IPS-18a (cell line): ENCODE results near the gene NTM.
"Not testable (repeated sequence)": the region's sequence is repeated elsewhere in the genome, so short reads cannot be mapped to it uniquely, and the experiment has no call there.

Experiments
- H3K27ac ChIP-seq: one replicate; pipeline ENCODE4 v1.5.1; 2013; ENCODE audit warnings: low read length
- H3K27me3 ChIP-seq: one replicate; pipeline ENCODE4 v1.6.1; 2013; ENCODE audit warnings: mild to moderate bottlenecking, low read length; ENCODE audit not compliant: control insufficient read depth, insufficient read depth
- H3K36me3 ChIP-seq: one replicate; pipeline ENCODE4 v1.6.1; 2013; ENCODE audit warnings: low read depth, low read length; ENCODE audit not compliant: control insufficient read depth
- H3K4me1 ChIP-seq: one replicate; pipeline ENCODE4 v1.6.1; 2013; ENCODE audit warnings: low read depth, low read length; ENCODE audit not compliant: control insufficient read depth
- H3K4me3 ChIP-seq: one replicate; pipeline ENCODE4 v1.5.1; 2013; ENCODE audit warnings: low read length
- H3K9ac ChIP-seq: one replicate; pipeline ENCODE4 v1.6.1; 2013; ENCODE audit warnings: mild to moderate bottlenecking, low read length, moderate library complexity
- H3K9me3 ChIP-seq: one replicate; pipeline ENCODE4 v1.6.1; 2013; ENCODE audit warnings: low read depth, low read length; ENCODE audit not compliant: control insufficient read depth

The NTM gene

DNA sequence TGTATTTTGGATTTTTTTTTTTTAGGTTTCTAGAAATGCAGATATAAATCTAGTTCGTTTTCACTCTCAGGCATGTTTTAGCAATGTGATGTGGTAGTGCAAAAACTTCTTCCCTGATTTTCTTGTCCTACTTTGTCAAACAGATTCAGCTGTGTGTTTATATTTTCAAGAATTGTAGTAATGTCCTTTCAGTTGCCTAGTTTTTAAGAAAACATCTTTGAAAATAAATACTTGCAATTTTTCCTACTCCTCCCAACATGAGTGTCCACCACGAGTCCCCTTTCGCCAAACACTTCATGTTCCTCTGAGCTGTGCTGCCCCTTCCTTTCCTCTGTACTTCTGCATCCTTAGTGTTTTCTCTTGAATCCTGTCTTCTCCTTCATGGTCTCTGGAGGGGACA, 686.9 kb downstream of the NTM start:
- H3K9ac ChIP-seq: no peak overlapping the region

DNA sequence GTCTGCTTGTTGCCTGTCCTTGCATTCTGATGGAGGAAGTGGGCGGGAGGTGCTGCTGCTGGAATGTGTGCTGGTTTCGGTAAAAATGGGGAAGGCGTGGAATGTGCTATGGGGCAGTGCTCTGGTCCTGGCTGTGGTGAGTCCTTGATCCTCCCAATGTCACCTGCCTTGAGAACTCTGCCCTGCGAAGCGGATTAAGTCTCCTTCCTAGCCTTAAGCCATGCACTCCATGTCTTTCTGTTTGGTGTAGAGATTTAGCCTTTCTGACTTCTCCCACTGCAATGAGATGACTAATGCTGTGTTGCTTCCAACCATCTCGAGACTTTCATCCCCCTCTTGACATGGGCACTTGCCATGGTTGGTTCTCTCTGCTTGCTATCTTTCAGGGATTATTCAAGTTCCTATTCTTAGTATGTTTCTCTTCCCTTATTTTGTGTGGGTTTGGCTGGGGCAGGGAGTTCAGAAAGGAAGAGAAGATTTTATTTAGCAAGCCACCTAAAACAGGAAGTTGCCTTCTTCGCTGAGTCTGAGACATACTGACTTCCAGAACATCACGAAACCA, 687.9 kb downstream of the NTM start:
- H3K36me3 ChIP-seq: no peaks in the 10 kb centered on the region
- H3K9me3 ChIP-seq: no peaks in the 10 kb centered on the region
- no peak overlapping the region for H3K4me3 ChIP-seq
- no peaks in the 10 kb centered on the region for H3K4me1 ChIP-seq
- H3K27ac ChIP-seq: no peak overlapping the region
- no peaks in the 10 kb centered on the region for H3K27me3 ChIP-seq
- H3K9ac ChIP-seq: no peak overlapping the region

More for the DNA sequence above, 686.9 kb downstream of the NTM start:
- H3K4me3 ChIP-seq: no peak overlapping the region
- H3K27me3 ChIP-seq: no peaks in the 10 kb centered on the region
- H3K36me3 ChIP-seq: no peaks in the 10 kb centered on the region
- no peaks in the 10 kb centered on the region for H3K9me3 ChIP-seq
- no peaks in the 10 kb centered on the region for H3K4me1 ChIP-seq
- no peak overlapping the region for H3K27ac ChIP-seq

DNA sequence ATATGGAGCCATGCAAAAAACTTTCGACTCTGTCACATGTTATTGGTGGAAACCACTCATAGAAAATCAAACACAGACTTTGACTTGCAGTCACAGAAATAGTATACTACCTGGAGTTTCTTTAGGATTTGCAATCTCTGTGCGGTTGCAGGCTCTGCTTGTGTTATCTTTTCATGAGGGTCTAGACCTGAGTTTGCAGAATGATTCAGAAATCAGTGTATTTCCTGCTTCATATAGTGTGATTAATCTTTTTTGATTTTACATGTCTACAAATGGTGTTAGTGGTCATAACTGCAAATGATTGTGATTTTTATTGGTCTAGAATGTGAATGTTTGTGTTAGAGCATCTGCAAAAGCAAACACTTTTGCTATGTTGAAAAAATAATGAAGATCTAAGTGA, 690.2 kb downstream of the NTM start:
- no peaks in the 10 kb centered on the region for H3K4me1 ChIP-seq
- H3K27ac ChIP-seq: no peak overlapping the region
- no peaks in the 10 kb centered on the region for H3K36me3 ChIP-seq
- no peaks in the 10 kb centered on the region for H3K9me3 ChIP-seq
- no peak overlapping the region for H3K4me3 ChIP-seq
- no peak overlapping the region for H3K9ac ChIP-seq
- no peaks in the 10 kb centered on the region for H3K27me3 ChIP-seq

DNA sequence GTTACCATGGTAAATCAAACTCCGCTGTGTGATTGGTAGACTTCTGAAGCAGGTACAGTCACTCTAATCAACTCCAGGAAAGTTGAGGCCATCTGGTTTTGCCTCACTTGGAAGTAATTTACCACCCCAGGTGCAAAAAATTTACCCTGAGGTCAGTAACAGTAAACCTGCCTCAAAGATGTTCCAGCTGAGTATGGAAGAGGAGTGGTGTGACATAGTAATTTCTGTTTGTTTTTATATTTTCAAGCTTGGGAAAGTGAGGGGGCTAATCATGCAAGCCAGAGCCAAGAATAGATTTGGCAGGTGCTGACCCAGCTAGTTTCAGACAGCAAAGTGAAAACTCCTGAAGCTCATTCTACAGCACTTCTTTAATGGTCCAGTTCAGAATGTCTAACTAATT, 691.6 kb downstream of the NTM start:
- Histone ChIP-seq H3K27me3 (no peaks in the 10 kb centered on the region), H3K27ac (no peak overlapping the region), H3K4me1 (no peaks in the 10 kb centered on the region), H3K36me3 (no peaks in the 10 kb centered on the region), H3K9ac (no peak overlapping the region), H3K9me3 (no peaks in the 10 kb centered on the region), H3K4me3 (no peak overlapping the region)

DNA sequence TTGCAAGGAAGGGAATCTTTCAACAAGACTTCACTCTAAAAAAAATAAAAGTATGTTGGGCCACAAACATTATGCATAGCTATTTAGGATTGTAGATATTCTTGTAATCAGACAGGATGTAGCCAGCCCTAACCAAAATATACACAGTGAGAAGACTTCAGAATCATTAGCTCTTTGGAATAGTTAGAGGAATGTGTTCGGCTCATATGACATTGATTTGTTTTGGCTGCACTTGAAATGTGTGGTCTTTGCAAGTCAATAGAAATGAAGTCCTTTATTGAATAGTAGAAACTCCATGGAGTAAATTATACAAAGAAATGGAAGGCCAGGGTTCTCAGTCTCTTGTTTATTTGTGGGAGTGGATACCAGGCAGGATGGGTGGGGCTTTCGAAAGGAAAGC, 692.1 kb downstream of the NTM start:
- H3K27me3 ChIP-seq: no peaks in the 10 kb centered on the region
- H3K9ac ChIP-seq: no peak overlapping the region
- no peak overlapping the region for H3K4me3 ChIP-seq
- H3K4me1 ChIP-seq: no peaks in the 10 kb centered on the region
- no peak overlapping the region for H3K27ac ChIP-seq
- H3K9me3 ChIP-seq: no peaks in the 10 kb centered on the region
- no peaks in the 10 kb centered on the region for H3K36me3 ChIP-seq

DNA sequence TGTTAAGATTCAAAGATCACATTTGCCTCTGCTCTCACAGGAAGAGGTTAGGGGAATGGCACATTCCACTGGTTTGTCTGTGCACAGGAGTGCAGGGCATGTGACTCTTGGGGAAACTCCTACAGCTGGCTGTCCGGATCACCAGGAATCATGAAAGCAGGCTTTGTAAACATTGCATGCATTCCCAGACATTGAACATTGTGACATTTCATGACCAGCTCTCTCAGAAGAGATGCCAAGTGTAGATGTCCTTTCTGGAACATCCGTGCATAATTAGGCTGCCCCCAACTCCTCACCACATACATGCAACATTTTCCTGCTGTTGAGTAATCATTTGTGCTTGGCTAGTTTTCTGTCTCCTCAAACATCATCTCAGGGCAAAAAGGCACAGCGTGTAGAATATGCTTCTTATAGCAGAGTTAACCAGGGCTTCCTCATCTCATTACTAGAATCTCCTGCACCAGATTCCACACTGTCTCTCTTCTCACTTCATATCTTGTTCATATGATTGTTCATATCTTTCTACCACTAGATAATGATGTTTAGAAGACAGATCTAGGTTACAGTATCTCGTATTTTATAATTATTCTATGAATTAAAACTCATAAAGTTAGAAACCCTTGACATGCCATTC, 694.7 kb downstream of the NTM start:
- Histone ChIP-seq H3K9me3 (no peaks in the 10 kb centered on the region), H3K9ac (no peak overlapping the region), H3K27me3 (no peaks in the 10 kb centered on the region), H3K36me3 (no peaks in the 10 kb centered on the region), H3K4me3 (no peak overlapping the region), H3K27ac (no peak overlapping the region), H3K4me1 (no peaks in the 10 kb centered on the region)

DNA sequence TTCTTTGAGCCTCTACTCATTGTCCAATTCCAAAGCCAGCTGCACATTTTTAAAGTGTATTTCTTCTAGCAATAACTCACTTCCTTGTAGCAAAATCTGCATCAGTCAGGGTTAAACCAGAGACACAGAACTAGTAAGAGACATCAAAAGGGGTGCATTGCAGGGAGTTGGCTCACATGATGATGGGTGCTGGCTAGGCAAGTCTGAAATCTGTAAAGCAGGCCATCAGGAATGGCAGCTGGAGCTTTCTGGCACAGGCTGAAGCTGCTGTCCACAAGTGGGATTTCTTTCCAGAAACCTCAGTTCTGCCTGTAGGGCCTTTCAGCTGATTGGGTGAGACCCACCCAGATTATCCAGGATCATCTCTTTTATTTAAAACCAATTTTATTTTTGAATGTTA, 698.1 kb downstream of the NTM start:
- H3K27ac ChIP-seq: no peak overlapping the region
- H3K9me3 ChIP-seq: no peaks in the 10 kb centered on the region
- no peak overlapping the region for H3K4me3 ChIP-seq
- H3K4me1 ChIP-seq: peaks cover 14% of the 10 kb centered on the region
- no peak overlapping the region for H3K9ac ChIP-seq
- no peaks in the 10 kb centered on the region for H3K27me3 ChIP-seq
- no peaks in the 10 kb centered on the region for H3K36me3 ChIP-seq

DNA sequence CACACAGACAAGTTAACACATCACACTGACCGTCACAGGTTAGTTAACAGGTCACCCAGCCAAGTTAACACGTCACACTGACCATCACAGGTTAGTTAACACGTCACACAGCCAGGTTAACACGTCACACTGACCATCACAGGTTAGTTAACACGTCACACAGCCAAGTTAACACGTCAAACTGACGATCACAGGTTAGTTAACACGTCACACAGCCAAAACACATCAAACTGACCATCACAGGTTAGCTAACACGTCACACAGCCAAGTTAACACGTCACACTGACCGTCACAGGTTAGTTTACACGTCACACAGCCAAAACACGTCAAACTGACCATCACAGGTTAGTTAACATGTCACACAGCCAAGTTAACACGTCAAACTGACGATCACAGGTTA, 699.2 kb downstream of the NTM start:
- not testable (repeated sequence) for H3K27me3 ChIP-seq, H3K36me3 ChIP-seq, H3K9me3 ChIP-seq, H3K9ac ChIP-seq, H3K27ac ChIP-seq, H3K4me3 ChIP-seq
- peaks cover 14% of the 10 kb centered on the region for H3K4me1 ChIP-seq

DNA sequence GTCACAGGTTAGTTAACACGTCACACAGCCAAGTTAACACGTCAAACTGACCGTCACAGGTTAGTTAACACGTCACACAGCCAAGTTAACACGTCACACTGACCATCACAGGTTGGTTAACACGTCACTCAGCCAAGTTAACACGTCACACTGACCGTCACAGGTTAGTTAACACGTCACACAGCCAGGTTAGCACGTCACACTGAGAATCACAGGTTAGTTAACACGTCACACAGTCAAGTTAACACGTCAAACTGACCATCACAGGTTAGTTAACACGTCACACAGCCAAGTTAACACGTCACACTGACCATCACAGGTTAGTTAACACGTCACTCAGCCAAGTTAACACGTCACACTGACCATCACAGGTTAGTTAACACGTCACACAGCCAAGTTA, 700.5 kb downstream of the NTM start:
- H3K4me1 ChIP-seq: peaks cover 14% of the 10 kb centered on the region
- not testable (repeated sequence) for H3K9ac ChIP-seq, H3K9me3 ChIP-seq, H3K27ac ChIP-seq, H3K4me3 ChIP-seq, H3K36me3 ChIP-seq, H3K27me3 ChIP-seq

DNA sequence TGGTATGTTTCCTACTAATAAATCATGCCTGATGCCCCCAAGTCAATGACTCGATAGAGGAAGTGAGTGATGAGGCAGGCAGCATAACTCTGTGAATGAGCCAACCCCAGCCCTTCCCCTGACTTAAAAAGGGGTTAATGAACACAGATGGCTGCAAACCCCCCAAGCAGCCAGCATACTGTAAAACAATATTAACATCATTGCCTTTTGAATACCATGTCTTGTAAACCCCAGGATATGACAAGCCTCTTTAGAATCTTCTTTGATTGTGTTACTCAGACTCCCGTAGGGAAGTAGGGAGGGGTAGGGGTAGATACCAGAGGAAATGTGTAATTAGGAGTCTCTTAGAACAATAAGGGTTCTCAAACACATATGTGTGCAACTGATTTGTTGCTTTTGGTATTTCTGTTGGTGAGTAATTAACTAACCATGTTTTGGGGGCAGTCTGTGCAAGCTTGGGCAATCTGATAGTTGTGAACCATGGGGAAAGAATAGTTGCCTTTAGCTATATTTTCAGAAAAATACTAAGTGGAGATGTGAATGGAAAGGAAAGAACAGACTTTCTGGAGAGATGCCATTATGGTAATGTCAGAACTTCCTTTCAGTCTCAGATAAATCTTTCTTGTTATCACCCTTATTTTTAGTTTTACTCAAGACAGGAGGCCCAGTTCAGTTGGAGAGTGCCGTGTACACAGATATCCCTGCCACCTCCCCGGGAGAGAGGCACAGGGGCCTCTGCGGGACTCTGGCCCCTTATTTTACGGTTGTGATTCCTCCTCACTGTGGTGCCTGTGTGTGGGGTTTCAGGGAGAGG, 701.8 kb downstream of the NTM start:
- no peaks in the 10 kb centered on the region for H3K27me3 ChIP-seq
- H3K27ac ChIP-seq: no peak overlapping the region
- peaks cover 14% of the 10 kb centered on the region for H3K4me1 ChIP-seq
- H3K4me3 ChIP-seq: no peak overlapping the region
- no peaks in the 10 kb centered on the region for H3K9me3 ChIP-seq
- no peak overlapping the region for H3K9ac ChIP-seq
- no peaks in the 10 kb centered on the region for H3K36me3 ChIP-seq

DNA sequence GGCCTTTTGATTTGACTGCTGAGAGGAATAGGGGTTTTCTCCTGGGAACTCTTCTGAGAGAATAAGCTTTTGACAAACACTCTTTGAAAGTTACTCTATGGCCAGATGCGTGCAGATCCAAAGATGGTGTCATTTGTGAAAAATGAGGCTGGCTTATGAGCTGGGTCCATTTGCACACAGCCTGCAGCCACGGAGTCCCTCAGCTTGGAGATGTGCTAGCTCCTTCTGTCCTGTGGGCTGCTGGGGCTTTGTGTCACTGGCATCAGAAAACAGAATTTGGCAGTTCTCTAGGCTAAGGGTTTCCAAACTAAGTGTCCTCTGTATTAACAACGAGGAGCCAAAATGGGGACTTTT, 702.4 kb downstream of the NTM start:
- peaks cover 14% of the 10 kb centered on the region for H3K4me1 ChIP-seq
- H3K9me3 ChIP-seq: no peaks in the 10 kb centered on the region
- H3K27me3 ChIP-seq: no peaks in the 10 kb centered on the region
- H3K4me3 ChIP-seq: no peak overlapping the region
- H3K9ac ChIP-seq: no peak overlapping the region
- no peaks in the 10 kb centered on the region for H3K36me3 ChIP-seq
- H3K27ac ChIP-seq: no peak overlapping the region

DNA sequence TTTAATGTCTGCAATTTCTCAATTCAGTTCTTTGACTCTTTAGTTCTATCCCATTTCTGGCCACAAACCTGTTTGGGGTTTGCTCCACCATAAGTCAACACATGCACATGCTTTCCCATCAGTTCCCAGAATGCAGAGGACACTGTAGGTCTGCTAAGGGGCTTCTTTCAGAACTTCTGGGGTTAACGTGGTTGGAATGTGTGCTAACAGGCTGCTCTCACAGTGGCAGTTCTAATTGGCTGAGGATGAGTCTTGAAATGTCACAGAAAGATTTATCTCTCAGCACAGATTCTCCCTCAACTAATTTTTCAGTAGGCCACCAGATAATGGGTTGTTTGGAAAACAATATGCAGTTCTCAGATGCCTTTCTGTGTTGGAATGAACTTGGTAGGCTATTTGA, 703.4 kb downstream of the NTM start:
- peaks cover 14% of the 10 kb centered on the region for H3K4me1 ChIP-seq
- H3K36me3 ChIP-seq: no peaks in the 10 kb centered on the region
- no peaks in the 10 kb centered on the region for H3K27me3 ChIP-seq
- no peak overlapping the region for H3K27ac ChIP-seq
- H3K9ac ChIP-seq: no peak overlapping the region
- H3K4me3 ChIP-seq: no peak overlapping the region
- H3K9me3 ChIP-seq: no peaks in the 10 kb centered on the region
